HepG2 (cell line): ENCODE data around the gene TPI1.

Source experiments
- ZNF274 ChIP-seq: sonication (generic); formaldehyde crosslinking; IDR thresholded peaks from 2 replicates; pipeline ENCODE4 v1.5.1; 2020; ENCODE audit warnings: mild to moderate bottlenecking, missing genetic modification reagents
- TF ChIP-seq, protein P1 (sequence below): sonication (generic); formaldehyde crosslinking; IDR thresholded peaks from 2 replicates; pipeline ENCODE4 v1.4.0; 2020; ENCODE audit warnings: missing genetic modification reagents

DNA sequence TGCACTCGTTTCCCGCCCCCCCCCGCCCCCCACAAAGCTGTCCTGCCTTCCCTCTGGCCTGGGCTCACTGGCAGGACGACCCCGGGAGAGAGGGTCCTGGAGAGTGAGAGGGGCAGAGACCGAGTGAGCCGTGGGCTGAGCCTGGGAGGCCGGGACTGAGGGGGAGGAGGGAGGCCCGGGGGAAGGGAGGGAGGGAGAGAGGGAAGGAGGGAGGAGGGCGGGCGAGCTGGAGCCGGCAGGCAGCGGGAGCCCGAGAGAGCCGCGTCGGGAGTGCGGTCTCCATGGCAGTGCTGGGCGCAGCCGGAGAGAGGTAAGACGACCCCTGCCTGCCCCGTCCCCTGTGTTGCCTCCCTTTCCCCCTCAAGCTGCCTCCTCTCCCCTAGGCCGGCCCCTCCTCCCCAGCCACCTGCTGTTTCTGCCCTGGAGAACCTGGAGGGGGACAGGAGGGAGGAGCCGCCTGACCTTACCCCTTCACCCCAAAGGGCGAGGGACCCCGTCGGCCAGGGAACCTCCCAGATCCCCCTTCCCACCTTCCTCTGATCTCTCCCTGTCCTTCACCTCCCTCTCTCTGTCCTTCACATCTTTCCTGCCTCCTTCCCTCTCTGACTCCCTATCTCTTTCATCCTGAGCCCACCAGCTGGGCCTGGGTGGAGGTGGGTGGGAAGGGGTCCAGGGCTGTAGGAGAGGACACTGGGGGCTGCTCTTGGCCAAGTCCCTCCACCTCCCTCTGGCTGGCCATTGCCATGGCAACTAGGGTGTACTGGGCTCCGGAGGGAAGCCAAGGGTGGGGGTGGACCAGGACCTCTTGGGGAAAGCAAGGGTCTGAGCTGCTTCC, 45.5 kb upstream of the TPI1 start, which contains the start of gene GPR162:
- TF ChIP-seq ZNF274 (CRISPR knock-in tag), result no peak
- TF ChIP-seq, protein P1, sequence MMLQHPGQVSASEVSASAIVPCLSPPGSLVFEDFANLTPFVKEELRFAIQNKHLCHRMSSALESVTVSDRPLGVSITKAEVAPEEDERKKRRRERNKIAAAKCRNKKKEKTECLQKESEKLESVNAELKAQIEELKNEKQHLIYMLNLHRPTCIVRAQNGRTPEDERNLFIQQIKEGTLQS (CRISPR knock-in tag), result no peak
